ENCODE data around the gene NUDCD3.

Gene NUDCD3

GRCh38 chr7:44401692-44402091, 88.8 kb downstream of the NUDCD3 start:
- no peak for DNase-seq (ENCODE audit: low read depth in 2 of 2)

DNA sequence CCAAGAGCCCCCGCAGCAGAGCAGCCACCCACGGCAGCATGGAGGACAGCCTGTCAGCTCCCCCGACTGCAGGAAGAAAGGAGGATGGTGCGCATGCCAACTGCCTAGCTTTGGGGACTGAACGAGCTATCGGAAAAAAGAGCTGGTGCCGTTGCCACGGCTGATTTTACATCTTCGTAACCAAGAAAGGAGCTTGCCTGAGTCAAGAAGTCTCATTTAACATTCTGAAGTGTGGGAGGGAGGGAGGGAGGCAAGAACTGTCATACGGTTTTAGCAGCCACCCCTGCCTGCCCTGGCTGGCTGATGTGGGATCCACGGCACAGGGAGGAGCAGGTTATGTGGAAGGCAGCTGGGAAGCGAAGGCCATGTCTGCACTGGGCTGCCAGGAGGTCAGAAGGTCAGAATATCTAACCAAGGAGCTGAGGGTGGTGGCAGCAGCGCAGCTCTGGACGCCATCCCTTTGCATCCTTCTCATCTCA, 90.4 kb downstream of the NUDCD3 start:
- no peak for DNase-seq (ENCODE audit: low read depth in 2 of 2)

DNA sequence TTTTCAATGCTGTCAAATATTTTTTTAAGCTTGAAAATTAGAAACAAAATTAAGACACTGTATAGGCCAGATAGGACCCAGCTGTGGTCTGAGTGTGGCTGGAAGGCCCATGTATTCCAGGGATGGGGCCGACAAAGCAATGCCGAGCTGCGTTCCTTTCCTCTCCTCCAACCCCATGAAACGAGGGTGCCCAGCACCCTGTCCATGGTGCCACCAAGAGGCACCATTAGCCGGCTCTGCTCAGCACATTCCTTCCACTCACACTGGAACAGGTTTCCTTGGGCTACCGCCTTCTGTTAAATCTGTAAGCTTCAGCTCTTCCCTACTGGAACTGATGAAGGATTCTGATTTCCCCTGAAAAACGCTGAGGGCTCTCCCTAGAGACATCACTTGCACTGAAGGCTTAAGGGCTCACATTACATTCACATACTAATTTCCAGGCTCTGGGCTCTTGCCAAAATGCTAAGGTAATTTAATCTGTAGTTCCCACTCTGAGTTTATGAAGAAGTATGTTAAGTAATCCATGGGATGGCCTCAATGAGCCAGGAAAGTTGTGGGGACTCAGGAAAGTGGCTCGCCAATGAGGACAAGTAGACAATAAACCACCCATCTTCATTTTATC, 91.4 kb downstream of the NUDCD3 start:
- no peak for DNase-seq (ENCODE audit: low read depth in 2 of 2)

- no peak for DNase-seq (ENCODE audit: low read depth in 2 of 2)
Measured at GRCh38 chr7:44398511-44398911, 91.9 kb downstream of the NUDCD3 start.

- DNase-seq (ENCODE audit: low read depth in 2 of 2), result no peak
Measured at GRCh38 chr7:44396931-44397545, 93.4 kb downstream of the NUDCD3 start.

- no peak for DNase-seq (ENCODE audit: low read depth in 2 of 2)
Measured at GRCh38 chr7:44396496-44396895, 94.0 kb downstream of the NUDCD3 start.

GRCh38 chr7:44395067-44395466, 95.4 kb downstream of the NUDCD3 start:
- DNase-seq (ENCODE audit: low read depth in 2 of 2), result no peak

DNA sequence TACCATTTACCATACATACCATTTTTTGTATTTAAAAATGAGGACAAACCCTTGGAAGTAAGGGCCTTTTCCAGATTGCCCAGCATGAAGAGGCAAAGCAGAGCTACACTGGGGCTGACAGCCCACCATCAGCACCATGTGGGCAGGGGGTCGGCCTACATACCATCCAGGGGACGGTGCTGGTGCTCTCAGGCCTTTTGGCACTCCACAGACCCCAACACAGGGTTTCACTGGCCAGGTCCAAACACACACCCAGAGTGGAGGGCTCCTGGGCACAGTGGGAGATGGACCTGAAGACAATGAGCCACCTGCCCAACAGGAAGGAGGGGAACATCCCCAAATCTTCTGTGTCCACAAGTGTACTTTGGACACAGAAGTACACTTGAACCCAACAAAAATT, 95.8 kb downstream of the NUDCD3 start:
- DNase-seq (ENCODE audit: low read depth in 2 of 2), result no peak

GRCh38 chr7:44394112-44394447, 96.4 kb downstream of the NUDCD3 start:
- no peak for DNase-seq (ENCODE audit: low read depth in 2 of 2)

DNA sequence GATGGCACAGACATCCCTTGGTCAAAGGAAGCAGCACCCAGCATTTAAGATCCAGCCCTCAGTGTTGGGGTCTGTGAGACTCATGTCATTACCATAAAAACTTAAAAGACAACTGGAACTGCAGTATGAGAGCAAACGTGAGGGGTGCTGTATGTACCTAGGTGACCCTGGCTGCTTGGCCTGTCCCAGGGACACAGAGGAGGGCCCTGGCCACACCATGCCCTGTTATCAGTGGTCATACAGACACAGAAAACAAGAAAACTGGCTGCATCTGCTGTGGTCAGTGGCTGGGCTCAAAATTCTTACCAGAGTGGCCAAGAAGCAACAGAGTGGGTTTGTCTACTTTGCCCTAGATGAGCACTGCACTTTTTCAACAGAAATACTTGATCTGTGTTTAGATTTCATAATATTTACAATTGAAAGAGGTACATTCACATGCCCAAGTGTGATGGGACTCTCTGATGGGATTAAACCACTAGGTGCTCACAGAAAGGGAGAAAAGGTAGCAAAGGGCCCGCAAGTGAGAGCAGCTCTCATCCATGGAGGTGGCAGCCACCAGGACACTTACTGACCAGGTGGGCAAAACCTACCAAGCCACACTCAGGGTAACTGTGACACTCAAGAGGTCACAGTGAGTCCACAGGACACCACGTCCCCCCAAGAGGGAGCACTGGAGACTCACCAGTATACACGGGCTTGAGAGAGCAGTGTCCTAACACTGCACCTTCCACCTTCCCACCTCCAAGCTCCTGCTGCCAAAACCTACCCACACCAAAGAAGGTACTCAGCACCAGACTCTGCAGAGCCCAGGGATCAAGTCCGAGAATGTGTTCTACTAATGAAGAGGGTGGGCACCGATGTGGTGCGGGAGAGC, 97.0 kb downstream of the NUDCD3 start:
- no peak for DNase-seq (ENCODE audit: low read depth in 2 of 2)

DNA sequence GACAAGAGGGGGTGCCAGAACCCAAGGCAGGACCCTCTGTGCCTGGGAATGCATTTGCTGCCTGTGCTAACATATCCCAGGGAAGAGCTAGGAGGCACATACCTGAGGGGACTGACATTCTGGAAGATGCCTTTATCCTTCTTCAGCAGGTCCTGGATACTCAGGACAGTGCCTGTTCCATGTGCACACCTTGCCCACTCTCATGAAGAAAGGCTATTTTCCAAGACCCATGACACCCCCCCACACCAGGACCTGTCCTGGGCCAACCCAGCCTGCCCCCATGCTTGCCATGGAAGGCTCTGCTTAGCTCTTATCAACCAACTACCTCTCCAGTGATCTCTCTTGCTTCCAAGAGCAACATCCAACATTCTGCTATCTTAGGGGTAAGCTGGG, 97.8 kb downstream of the NUDCD3 start:
- DNase-seq (ENCODE audit: low read depth in 2 of 2), result no peak

DNA sequence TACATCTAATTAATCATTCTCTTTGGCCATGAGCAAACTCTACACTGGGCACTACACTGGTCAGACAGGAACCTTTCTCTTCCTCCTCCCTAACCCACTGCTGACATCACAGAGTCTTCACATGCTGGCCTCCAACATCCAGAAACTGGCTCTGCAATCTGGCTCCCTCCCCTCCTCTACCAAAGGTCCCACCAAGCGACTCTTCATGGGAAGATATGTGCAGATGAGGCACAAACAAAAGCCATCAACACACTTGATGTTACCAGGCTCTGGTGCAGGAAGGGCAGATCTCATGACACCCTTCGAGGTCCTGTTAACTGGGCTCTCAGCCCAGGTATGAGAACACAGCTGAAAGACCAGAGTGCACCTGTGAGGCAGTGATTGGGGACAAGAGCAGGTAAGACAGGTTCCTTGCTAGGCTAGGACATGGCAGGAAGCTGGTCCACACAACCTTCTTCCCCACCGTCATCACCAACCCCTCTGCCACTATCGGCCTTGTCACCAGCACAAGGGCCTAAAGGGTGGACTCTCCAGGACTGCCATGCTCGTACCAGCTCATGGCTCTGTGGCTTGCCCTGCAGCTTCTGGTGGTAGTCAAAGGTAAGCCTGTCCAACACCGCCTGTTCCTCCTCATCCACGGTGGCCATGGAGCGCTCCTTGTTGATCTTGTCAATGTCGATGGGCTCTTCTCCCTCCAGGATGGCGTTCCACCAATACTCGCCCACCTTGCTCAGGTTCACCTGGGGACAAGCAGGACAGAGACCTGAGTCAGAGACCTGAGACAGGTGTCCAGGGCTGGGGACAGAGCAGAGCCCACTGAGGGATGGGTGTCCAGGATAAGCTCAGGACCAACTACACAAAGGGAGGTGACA, 98.5 kb downstream of the NUDCD3 start:
- DNase-seq (ENCODE audit: low read depth in 2 of 2), result no peak

GRCh38 chr7:44391171-44391570, 99.3 kb downstream of the NUDCD3 start:
- no peak for DNase-seq (ENCODE audit: low read depth in 2 of 2)

- no peak for DNase-seq (ENCODE audit: low read depth in 2 of 2)
Measured at GRCh38 chr7:44390701-44391100, 99.8 kb downstream of the NUDCD3 start.

DNA sequence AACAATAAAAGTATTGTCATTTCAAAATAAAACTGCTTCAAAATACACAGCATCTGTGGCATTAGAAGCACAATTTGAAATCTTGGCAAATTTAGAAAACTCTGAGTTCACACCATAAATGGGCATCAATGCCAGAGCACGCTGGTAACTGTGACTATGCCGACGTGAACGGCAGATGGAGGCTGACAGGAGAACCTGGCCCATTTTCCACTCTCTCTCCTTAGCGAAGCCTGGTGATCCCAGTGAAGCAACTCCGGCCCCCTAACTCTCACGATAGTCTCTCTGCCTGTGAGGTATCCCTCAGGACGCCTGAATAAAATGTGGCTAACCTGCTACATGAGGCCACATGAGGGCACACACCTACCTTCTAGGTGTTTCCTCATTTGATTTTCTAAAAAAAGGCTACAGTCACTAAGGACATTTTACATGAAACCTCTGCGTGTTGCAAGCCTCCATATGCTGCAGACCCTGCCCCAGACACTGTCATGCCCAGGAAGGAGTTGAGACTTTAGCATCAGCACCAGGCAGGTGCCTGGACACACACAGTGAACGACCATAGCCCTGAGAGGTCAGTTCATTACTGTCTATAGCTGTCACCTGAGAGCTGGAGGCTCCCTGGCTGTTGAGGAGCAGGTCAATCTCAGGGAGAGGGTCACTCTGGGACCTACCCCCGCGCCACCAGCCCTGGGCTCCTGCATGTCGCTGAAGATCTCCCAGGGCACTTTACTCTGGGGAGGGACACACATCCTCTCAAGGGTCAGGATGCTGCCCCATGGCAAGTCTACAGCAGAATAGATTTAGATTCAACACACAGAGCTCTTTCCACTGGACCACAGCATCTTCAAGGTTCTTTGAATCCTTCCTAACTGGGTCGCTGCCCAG, 102.1 kb downstream of the NUDCD3 start:
- no peak for DNase-seq (ENCODE audit: low read depth in 2 of 2)

GRCh38 chr7:44387389-44387788, 103.1 kb downstream of the NUDCD3 start:
- no peak for DNase-seq (ENCODE audit: low read depth in 2 of 2)

DNA sequence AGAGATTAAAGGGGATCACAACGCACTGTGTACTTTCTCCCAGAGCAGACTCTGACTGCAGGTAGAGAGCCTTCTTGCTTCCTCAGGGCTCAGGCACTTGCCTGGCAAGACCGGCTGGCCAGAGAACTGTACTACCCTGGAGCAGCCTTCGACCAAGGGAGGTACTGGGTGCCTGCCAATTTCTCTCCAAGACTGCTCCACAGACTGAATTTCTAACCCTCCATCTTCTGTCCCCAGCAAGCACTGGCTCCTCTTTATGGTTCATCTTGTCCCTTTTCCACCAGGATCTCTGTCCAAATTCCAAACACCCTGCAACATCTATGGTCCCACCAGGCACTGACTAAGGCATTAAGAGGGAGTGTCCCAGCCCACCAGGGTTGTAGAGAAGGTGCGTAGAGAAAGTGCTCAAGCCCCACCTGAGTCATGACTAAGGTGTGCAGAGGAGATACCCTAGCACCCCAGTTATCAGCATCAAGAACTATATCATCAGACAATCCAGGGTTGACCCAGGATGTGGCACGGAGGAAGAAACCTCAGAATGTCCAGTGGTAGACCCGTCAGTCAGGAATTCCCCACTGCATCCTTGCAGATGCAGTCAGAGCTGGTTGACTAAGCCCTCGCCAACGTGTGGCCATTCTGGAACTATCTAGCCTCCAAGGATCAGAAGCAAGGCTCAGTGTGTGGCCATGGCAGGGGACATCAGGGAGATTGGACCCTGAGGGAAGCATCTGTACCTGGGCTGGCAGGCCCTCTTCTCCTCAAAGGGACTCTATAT, 104.1 kb downstream of the NUDCD3 start:
- DNase-seq (ENCODE audit: low read depth in 2 of 2), result no peak

DNA sequence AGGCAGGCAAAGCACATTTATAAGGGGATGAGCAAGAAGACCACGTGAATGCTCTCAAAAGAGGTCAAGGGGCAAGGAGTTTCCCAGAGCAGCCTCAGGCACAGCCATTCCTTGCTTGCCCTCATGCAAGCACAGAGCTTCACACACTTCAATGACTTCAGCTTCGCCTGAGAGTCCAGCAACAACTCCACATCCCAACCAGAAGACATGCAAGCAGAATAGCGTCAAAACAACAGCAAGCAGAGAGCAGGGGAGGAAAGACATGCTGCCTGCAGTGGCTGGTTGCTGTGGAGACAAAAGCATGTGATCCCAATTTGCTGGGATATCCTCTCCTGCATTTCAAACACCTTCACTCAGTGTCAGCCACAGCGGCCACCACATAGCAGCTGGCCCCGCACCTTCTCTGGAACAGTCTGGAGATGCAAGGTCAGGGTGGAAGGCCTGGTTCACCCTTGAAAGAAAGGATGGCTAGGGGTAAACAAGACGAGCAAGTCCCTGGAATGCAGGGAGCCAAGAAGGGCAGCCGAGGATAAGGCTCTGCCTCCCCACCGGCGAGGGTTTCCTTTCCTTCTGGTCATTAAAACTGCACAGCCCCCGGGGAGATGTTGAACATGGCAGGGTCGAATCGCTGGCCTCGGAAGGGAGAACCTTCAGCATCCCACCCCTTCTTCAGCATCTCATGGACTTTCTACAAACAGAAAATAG, 104.9 kb downstream of the NUDCD3 start:
- DNase-seq (ENCODE audit: low read depth in 2 of 2), result no peak

- no peak for DNase-seq (ENCODE audit: low read depth in 2 of 2)
Measured at GRCh38 chr7:44384586-44385433, 105.6 kb downstream of the NUDCD3 start.

Data from stimulated activated CD4-positive, alpha-beta T cell treated with anti-CD3 and anti-CD28 coated beads, Interleukin-15, amount 100 ng/mL, for 48 hours (primary cell).